Measurements from ENCODE around the gene ABCA7.

The ABCA7 gene

DNA sequence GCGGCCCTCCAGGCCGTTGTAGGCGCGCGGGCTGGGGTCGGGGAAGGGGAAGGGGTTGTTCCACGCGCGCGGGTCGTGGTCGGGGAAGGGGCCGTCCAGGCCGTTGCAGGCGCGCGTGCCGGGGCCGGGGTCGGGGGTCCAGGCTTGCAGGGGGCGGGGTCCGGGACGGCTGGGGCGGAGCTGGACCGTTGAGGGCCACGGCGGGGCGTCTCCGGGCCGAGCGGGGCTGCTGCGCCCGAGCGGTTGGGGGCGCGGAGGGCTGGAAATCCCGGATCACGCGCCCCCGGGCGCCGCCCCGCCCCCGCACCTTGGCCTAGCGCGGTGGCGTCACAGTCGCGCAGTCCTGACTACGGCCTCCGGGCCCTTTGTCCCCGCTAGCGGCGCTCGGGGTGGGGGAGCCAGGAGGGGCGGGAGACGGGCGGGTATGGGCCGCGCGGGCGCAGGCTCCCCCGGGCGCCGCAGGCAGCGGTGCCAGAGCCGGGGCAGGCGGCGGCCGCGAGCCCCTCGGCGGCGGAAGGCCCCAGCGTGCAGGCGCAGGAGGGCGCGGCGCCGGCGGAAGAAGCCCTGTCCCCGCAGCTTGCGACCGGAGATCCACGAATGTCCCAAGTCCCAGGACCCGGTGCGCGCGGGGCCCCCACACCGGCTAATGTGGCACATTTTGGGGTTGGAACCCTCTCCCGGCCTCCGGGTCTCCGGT lies 64.6 kb downstream of the ABCA7 start:
- peak overlapping the region; percentile 77 for H3K4me3 ChIP-seq (ENCODE audit: control insufficient read depth, low read depth, low read length)
- DNase-seq (ENCODE audit: low read depth): no peak
- TF ChIP-seq, protein P1, sequence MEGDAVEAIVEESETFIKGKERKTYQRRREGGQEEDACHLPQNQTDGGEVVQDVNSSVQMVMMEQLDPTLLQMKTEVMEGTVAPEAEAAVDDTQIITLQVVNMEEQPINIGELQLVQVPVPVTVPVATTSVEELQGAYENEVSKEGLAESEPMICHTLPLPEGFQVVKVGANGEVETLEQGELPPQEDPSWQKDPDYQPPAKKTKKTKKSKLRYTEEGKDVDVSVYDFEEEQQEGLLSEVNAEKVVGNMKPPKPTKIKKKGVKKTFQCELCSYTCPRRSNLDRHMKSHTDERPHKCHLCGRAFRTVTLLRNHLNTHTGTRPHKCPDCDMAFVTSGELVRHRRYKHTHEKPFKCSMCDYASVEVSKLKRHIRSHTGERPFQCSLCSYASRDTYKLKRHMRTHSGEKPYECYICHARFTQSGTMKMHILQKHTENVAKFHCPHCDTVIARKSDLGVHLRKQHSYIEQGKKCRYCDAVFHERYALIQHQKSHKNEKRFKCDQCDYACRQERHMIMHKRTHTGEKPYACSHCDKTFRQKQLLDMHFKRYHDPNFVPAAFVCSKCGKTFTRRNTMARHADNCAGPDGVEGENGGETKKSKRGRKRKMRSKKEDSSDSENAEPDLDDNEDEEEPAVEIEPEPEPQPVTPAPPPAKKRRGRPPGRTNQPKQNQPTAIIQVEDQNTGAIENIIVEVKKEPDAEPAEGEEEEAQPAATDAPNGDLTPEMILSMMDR (IDR thresholded peaks at IDR 0.05; ENCODE audit: control insufficient read depth, insufficient read depth, low read depth, low read length, missing control alignments): no peak

DNA sequence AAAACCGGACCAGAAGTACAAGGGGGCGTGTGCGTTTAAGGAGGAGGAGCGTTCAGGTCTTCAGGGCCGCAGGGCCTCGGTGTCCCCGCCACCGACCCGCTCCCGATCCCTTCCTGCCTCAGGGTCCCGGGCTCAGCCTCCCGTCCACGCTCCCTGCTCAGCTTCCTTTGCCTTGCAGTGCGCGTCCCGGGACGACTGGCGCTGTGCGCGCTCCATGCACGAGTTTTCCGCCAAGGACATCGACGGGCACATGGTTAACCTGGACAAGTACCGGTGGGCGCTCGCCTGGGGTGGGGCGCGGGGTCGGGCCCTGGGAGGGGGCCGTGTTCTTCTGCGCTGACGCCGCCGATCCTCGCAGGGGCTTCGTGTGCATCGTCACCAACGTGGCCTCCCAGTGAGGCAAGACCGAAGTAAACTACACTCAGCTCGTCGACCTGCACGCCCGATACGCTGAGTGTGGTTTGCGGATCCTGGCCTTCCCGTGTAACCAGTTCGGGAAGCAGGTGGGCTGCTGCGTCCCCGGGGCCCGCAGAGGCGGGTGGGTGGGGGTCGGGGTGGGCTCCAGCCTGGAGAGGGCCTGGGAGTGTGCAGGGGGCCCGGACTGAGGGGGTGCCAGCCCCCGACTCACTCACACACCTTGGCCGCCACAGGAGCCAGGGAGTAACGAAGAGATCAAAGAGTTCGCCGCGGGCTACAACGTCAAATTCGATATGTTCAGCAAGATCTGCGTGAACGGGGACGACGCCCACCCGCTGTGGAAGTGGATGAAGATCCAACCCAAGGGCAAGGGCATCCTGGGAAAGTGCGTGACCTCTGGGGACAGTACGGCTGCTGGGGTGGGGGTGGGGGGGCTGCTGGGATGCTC lies 65.3 kb downstream of the ABCA7 start:
- DNase-seq (ENCODE audit: low read depth): no peak
- TF ChIP-seq, protein P1 (IDR thresholded peaks at IDR 0.05; ENCODE audit: control insufficient read depth, insufficient read depth, low read depth, low read length, missing control alignments): peak; percentile 1
- peak overlapping the region; percentile 77 for H3K4me3 ChIP-seq (ENCODE audit: control insufficient read depth, low read depth, low read length)

DNA sequence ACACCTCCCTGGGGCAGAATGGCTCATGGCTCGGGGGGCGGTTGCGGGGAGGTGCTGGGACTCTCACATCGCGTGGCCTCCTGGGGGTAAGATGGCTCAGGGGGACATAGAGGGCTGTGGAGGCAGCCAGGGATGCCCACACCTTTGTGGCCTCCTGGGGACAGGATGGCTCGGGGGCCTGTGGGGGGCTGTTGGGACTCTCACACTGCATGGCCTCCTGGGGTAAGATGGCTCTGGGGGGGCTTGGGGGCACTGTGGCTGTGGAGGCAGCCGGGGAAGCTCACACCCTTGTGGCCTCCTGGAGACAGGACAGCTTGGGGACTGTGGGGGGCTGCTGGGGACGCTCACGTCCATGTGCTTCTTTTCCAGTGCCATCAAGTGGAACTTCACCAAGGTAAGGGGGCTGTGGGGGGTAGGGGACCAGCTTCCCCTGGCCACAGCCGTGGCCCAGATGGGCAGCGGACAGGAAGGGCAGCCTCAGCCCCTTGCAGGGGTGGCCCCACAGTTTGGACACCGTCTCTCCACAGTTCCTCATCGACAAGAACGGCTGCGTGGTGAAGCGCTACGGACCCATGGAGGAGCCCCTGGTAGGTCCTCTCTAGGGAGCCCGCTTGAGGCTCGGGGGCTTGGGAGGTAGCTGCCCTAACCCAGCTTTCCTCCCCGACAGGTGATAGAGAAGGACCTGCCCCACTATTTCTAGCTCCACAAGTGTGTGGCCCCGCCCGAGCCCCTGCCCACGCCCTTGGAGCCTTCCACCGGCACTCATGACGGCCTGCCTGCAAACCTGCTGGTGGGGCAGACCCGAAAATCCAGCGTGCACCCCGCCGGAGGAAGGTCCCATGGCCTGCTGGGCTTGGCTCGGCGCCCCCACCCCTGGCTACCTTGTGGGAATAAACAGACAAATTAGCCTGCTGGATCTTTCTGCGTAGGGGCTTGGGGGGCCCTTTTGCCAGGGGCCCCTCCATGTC lies 66.2 kb downstream of the ABCA7 start:
- DNase-seq (ENCODE audit: low read depth): no peak
- H3K4me3 ChIP-seq (ENCODE audit: control insufficient read depth, low read depth, low read length): peak overlapping the region; percentile 77
- TF ChIP-seq, protein P1 (IDR thresholded peaks at IDR 0.05; ENCODE audit: control insufficient read depth, insufficient read depth, low read depth, low read length, missing control alignments): no peak

DNA sequence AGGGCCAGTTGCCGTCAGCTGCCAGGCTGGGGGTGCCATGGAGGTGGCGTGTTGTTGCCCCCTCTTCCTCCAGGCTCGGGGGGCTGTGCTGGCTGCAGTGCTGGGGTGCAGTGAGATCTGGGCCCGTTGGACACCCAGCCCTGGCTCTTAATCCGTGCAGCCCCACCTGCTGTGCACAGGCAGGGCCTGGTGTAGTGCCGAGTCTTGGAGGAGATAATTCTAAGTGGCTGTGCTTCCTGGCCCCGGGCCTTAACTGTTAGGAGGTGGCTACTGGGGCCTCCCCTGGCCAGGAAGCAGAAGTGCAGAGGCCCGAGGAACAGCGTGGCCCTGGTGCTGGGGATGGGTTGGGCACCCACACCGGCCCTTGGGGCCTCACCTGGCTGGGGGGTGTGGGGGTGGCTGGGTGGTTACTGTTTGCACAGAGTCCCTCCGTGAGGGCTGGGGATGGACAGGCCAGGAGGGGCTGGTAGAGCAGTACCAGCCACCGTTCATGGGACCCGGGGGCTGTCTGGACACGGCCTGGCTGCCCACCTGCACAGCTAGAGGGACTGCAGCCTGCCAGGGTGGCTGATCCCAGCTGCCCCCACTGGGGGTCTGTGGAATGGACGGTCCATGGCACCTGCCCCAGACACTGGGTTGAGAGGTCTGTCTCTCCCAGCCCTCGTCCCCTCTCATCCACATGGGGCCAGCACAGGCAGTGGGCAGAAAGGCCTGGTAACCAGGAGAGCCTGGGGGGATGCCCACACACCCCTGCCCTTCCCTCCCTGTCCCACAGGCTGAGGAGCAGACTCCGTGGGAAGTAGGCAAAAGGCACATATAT lies 67.1 kb downstream of the ABCA7 start:
- TF ChIP-seq, protein P1 (IDR thresholded peaks at IDR 0.05; ENCODE audit: control insufficient read depth, insufficient read depth, low read depth, low read length, missing control alignments): peak; percentile 29
- H3K4me3 ChIP-seq (ENCODE audit: control insufficient read depth, low read depth, low read length): no peak overlapping the region
- no peak for DNase-seq (ENCODE audit: low read depth)

DNA sequence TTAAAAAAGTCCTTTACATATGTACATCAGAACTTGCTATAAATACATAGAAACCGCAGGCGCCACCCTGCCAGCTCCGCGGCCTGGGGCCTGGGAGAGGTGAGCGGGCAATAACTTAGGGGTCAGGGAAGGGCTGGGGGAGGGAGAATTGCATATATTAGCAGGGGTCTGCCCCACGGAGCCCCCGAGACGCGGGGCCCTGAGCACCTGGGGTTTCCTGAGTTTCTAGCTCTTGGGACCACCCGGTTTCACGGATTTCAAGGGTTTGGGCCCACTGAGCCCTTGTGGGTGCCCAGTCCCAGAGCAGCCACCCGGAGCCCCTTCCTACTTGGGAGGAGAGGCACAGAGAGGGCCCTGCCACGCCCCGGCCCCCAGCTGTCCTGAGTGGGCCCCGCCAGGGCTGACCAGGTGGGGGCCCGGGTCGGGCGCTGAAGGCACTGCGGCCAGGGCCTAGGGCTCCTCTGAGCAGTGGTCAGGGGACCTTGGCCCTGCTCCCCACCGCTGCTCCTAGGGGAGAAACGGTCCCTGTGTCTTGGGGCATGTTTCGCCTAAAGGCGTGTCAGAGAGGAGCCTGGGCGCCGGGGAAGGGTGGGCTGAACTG lies 67.9 kb downstream of the ABCA7 start:
- no peak for DNase-seq (ENCODE audit: low read depth)
- H3K4me3 ChIP-seq (ENCODE audit: control insufficient read depth, low read depth, low read length): no peak overlapping the region
- TF ChIP-seq, protein P1 (IDR thresholded peaks at IDR 0.05; ENCODE audit: control insufficient read depth, insufficient read depth, low read depth, low read length, missing control alignments): no peak
